Prostate gland (tissue), 2 donors: Measurements from ENCODE around the gene KMT2C.

Experiments used
- POLR2A ChIP-seq: fragments of 450-650 bp; IDR thresholded peaks from one replicate; pipeline ENCODE4 v1.6.1; 2016; ENCODE audit warnings: antibody characterized with exemption, mild to moderate bottlenecking
- POLR2AphosphoS5 ChIP-seq: sonication (generic); formaldehyde crosslinking; IDR thresholded peaks from one replicate; pipeline ENCODE4 v1.6.1; 2017; ENCODE audit warnings: antibody characterized with exemption
- TF ChIP-seq, protein P1 (sequence below), 4 experiments: fragments of 200-600 bp in 2 of 4; fragments of 450-650 bp in 2 of 4; sonication (generic) in 2 of 4; IDR thresholded peaks; 1 replicate in 3 of 4; 2 replicates in 1 of 4; pipeline ENCODE4 v1.5.1; 2016 to 2019; ENCODE audit warnings: antibody characterized with exemption in 4 of 4, mild to moderate bottlenecking in 2 of 4, moderate library complexity in 2 of 4

- TF ChIP-seq, protein P1, sequence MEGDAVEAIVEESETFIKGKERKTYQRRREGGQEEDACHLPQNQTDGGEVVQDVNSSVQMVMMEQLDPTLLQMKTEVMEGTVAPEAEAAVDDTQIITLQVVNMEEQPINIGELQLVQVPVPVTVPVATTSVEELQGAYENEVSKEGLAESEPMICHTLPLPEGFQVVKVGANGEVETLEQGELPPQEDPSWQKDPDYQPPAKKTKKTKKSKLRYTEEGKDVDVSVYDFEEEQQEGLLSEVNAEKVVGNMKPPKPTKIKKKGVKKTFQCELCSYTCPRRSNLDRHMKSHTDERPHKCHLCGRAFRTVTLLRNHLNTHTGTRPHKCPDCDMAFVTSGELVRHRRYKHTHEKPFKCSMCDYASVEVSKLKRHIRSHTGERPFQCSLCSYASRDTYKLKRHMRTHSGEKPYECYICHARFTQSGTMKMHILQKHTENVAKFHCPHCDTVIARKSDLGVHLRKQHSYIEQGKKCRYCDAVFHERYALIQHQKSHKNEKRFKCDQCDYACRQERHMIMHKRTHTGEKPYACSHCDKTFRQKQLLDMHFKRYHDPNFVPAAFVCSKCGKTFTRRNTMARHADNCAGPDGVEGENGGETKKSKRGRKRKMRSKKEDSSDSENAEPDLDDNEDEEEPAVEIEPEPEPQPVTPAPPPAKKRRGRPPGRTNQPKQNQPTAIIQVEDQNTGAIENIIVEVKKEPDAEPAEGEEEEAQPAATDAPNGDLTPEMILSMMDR (IDR thresholded peaks at IDR 0.05): no peak
- TF ChIP-seq POLR2A (no peak), POLR2AphosphoS5 (no peak)
These were observed 7.8 kb upstream of the KMT2C start for GRCh38 chr7:152443586-152443985.
